RWPE1 (cell line): Measurements from ENCODE around the gene C16orf90.

Source experiments
- CTCF ChIA-PET: fragments of 350-600 bp; sonication (Branson Sonifier 250); formaldehyde crosslinking; extraction: SDS; loops from one replicate; lab custom pipeline; 2021; lab: Yijun Ruan, JAX
- POLR2A ChIA-PET: fragments of 400-600 bp; formaldehyde crosslinking; extraction: SDS; loops from one replicate; lab custom pipeline; 2020; ENCODE audit warnings: antibody characterized with exemption; ENCODE audit not compliant: low non-redundant PET; lab: Yijun Ruan, JAX
- DNase-seq: peaks from one replicate; pipeline ENCODE4 v3.0.0; 2012; ENCODE audit warnings: low spot score
- H3K27ac ChIP-seq: fragments of 450-650 bp; 2 replicates; pipeline ENCODE4 v1.5.1; 2017
- TF ChIP-seq, protein P1 (sequence below): fragments of 450-650 bp; conservative IDR thresholded peaks from 2 replicates; pipeline ENCODE4 v1.5.1; 2017; ENCODE audit warnings: low read depth, mild to moderate bottlenecking

C16orf90 gene

GRCh38 chr16:3461151-3461550 is 34.1 kb downstream of the C16orf90 start:
- no peak for DNase-seq
- TF ChIP-seq, protein P1, sequence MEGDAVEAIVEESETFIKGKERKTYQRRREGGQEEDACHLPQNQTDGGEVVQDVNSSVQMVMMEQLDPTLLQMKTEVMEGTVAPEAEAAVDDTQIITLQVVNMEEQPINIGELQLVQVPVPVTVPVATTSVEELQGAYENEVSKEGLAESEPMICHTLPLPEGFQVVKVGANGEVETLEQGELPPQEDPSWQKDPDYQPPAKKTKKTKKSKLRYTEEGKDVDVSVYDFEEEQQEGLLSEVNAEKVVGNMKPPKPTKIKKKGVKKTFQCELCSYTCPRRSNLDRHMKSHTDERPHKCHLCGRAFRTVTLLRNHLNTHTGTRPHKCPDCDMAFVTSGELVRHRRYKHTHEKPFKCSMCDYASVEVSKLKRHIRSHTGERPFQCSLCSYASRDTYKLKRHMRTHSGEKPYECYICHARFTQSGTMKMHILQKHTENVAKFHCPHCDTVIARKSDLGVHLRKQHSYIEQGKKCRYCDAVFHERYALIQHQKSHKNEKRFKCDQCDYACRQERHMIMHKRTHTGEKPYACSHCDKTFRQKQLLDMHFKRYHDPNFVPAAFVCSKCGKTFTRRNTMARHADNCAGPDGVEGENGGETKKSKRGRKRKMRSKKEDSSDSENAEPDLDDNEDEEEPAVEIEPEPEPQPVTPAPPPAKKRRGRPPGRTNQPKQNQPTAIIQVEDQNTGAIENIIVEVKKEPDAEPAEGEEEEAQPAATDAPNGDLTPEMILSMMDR: no peak
- no peak overlapping the region for H3K27ac ChIP-seq
- CTCF ChIA-PET: interaction anchor here (0.7 kb wide), 1 partner anchor 302 kb away, joined by 3 read pairs; no protein-coding TSS in a partner anchor
- POLR2A ChIA-PET: no interaction called here

- ChIA-PET CTCF (no interaction called here), POLR2A (no interaction called here)
- TF ChIP-seq, protein P1: no peak
- H3K27ac ChIP-seq: no peak overlapping the region
- no peak for DNase-seq
Measured at GRCh38 chr16:3460585-3460984, 34.7 kb downstream of the C16orf90 start.

DNA sequence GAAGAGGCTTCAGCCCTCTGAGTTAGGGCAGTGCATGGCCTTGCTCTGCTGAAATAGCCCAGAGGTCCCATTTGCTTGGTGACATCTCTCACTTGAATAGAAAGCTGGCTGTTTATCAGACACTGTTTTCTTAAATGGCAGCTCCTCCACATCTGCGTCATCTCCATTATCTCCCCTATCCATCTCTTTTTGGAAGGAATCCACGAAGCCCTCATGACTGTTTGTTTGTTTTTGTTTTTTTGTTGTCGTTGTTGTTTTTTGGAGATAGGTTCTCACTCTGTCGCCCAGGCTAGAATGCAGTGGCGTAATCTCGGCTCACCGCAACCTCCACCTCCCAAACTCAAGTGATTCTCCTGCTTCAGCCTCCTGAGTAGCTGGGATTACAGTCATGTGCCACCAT is 35.2 kb downstream of the C16orf90 start:
- TF ChIP-seq, protein P1: no peak
- DNase-seq: no peak
- CTCF ChIA-PET: no interaction called here
- H3K27ac ChIP-seq: no peak overlapping the region
- POLR2A ChIA-PET: no interaction called here

DNA sequence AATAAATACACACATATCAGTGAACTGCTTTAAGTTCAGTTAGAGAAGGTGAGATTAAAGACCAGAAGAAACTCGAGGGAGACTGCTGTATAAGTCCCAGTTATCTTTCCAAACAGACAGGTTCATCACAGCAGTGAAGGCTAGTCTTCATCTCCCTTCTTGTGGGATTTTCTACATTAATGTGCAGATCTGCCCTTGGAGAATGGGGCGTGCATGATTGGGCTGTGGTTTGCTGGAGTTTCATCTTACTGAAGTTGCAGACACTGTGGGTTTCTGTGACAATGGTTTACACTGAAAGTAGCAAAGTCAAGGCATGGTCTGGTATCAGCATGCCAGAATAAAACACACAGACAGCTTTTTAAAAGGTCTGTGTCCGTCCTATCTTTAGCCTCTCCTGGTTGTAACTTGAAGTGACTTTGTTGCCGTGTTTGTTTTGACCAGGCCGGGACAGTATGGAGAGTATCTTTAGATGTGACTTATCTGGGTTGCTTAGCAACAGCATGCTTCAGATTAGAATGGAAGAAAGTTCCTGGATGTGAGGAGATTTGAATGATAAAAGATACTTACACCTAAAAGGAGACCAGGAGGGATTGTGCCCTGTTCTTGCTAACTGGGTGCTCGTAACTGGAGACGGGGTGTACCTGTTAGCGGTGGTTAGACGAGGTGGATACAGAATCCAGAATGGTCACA is 35.7 kb downstream of the C16orf90 start:
- ChIA-PET CTCF (no interaction called here), POLR2A (no interaction called here)
- DNase-seq: no peak
- TF ChIP-seq, protein P1: no peak
- no peak overlapping the region for H3K27ac ChIP-seq

DNA sequence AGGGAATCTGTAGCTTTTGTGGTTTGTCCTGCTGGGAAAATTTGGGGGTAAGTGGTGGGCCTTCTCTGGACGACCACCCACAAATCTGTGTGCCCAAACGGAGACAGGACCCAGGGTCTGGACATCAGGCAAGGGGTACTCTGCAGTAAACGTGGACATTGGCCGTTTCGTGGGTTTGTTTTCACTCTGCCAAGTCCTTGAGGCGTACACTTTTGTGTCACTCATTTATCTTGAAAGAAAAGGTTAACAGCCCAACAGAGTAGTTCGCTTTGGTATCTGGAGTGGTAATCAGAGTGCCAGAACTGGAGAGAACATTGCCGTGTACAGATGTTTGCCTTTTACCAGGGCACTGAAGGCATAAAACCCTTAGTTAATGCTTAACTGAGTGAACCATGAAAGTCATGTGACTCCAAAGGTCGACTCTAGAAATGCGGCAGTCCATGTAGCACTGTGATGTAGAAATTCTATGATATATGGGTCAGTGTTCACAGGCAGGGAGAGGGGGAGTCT is 36.4 kb downstream of the C16orf90 start:
- DNase-seq: no peak
- peak overlapping the region; percentile 86 for H3K27ac ChIP-seq
- ChIA-PET CTCF (interaction anchor here (0.7 kb wide), 1 partner anchor 400 kb away, joined by 3 read pairs; no protein-coding TSS in a partner anchor), POLR2A (no interaction called here)
- TF ChIP-seq, protein P1: no peak

DNA sequence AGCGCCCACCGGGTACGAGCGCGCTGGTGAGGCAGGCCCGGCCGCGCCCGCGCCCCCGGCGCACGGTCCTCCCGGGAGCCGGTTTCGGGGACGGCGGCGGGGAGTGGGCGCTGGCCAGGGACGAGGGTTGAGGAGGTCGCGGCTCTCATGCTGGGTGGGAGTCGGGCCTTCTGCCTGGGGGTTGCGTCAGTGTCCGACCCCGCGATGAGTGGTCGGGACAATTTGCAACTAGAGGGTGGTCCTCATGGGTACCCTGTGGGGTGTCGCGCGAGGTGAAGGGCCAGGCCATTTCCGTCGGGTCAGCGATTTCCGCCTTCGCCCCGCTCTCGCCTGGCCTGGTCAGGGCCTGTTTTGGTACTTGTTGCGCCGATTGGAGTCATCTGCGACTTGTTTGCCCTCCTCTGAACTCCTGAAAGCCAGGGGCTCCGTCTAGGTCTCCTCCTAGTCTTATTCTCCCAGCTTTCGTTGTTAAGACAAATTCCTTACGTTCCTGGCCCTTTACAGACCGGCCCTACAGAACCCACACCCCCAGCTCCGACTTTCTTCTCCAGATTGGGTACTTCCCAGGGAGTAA is 36.9 kb downstream of the C16orf90 start:
- DNase-seq: peak; percentile 49
- POLR2A ChIA-PET: no interaction called here

More for the DNA sequence above, 36.9 kb downstream of the C16orf90 start:
- TF ChIP-seq, protein P1: no peak
- CTCF ChIA-PET: interaction anchor here (0.7 kb wide), 1 partner anchor 400 kb away, joined by 3 read pairs; no protein-coding TSS in a partner anchor
- peak overlapping the region; percentile 86 for H3K27ac ChIP-seq
